GM12873 (cell line): ENCODE measurements around the gene CNTN1.

Experiments
- CTCF ChIP-seq: IDR thresholded peaks from 2 replicates; pipeline ENCODE4 v1.5.1; 2012; ENCODE audit warnings: low read depth, mild to moderate bottlenecking, moderate library complexity, low read length, control low read depth; ENCODE audit not compliant: insufficient read depth; ENCODE audit errors: missing control alignments

The CNTN1 gene

GRCh38 chr12:41064411-41064810 is 372.2 kb downstream of the CNTN1 start:
- no peak for TF ChIP-seq CTCF

DNA sequence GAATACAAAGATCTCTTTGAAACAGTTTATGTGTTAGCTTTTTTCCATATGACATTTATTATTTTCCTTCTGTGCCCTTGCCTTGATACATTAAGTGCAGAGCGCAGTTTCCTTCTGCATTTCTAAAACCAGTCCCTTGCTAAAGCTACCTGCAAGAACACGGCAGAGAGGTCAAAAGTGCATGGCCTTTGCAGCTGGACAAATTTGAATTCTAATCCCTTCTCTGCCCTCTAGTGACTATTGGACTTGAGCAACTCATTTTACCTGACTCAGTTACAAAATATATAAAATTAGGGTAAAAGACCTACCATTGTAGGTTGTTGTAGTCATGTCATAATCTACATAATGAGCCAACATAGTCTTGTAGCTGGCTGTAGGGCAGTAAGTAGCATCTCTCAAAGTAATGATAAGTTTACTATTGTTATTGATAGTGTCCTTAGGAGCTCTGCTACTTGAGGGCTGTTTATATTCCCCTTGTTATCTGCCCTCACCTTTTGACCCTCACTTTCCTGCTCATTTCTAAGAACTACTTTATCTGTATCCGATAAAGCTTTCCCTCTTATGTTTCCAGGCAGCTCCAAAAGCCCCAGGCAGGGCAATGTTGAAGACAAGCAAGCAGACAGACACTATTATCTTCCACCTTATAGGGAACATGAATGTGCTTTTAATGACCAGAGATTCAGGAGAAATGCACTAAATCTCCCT is 375.9 kb downstream of the CNTN1 start:
- TF ChIP-seq CTCF, result no peak

DNA sequence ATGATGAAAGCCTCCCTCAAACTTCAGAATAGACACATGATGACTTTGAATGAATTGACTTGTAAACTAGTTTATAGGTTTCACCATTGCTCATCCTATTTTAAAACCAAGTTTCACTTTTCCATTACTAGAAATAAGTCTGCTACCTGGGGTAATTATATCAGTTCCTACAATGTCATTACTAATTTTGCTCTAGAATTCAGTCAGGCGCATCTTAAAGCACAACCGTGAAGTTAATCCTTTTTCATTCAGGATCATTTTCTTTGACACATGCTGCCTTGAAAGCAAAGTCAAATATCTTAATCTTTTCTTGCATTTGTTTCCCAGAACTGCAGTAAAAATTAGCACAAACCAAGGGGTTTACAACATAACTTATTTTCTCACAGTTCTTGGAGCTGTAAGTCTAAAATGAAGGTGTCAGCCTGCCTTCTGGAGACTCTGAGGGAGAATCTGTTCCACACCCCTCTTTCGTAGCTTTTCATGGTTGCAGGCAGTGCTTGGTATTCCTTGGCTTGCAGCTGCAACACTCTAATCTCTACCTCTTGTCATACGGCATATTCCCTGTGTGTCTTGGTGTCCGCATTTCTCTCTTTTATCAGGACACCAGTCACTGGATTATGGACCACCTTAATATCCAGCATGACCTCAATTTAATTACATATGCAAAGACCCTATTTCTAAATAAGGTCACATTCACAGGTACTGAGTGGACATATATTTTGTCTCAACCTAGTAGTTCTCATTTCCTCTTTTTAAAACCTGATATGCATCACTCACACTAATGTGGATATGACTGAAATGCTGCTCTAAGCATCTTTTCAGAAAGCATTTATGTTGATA is 381.6 kb downstream of the CNTN1 start:
- no peak for TF ChIP-seq CTCF

DNA sequence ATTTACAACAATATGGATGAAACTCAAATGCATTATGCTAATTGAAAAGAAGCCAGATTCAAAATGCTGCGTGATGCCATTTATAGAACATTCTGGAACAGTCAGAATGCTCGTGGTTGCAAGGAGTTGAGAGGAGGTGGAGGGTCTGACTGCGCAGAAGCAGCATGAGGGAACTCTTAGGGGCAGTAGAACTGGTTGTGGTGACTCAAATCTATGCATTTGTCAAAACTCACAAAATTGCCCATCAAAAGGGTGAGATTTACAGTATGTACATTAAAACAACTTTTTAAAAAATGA is 382.2 kb downstream of the CNTN1 start:
- TF ChIP-seq CTCF, result no peak

DNA sequence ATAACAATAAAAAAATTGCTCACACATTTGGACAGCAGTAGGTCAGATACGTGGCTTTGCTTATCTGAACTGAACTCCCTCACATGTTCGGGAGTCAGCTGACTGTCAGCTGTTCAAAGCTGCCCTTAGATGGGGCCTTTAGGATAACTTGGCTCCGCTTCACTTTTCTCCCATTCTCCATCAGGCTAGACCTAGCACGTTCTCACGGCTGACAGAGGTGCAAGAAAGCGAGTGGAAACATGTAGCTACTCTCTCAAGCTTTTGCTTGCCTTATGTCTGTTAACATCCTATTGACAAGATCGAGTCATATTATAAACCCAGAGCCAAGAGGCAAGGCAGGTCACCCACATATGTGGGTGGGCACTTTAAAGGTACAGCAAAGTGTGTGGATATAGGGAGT is 383.9 kb downstream of the CNTN1 start:
- TF ChIP-seq CTCF, result no peak

DNA sequence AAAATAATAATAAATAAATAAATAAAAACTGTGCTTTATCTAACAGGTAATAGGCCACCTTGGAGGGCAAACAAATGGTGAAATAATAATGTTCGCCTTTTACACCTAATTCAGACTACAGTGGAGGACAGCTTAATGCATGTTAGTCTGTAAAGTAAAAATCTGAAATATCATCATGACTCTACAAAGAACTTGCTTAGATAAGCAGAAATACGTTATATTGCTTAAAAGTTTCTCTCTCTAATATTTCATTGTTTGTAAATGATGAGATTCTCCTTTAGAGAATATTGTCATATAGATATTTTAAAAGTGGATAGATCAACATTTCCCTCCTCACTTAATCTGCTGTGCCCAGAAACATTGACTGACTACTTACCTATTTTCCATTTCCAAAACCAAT is 397.2 kb downstream of the CNTN1 start:
- no peak for TF ChIP-seq CTCF

- TF ChIP-seq CTCF, result no peak
These were observed 399.9 kb downstream of the CNTN1 start for GRCh38 chr12:41092115-41092514.
